Panc1 (cell line): Measurements from ENCODE around the gene MINDY4B. TPM values are rescaled to one million over a fixed set of nuclear protein-coding genes. Genes with fewer than 3 reads are reported as not detected.

ENCODE experiments used
- ATAC-seq: fragments of 200-7000 bp; cut with Tn5 transposase; 2 replicates; pipeline ENCODE4 v1.9.1; 2020; ENCODE audit warnings: mild to moderate bottlenecking, moderate library complexity
- BruUV-seq: library from RNA; stranded (reverse); fragments of 400-500 nt; replicated peaks from 2 replicates; lab custom pipeline; 2021; lab: Mats Ljungman, UMichigan
- CTCF ChIA-PET: fragments of 300-600 bp; sonication (Branson Sonifier 250); formaldehyde crosslinking; loops from one replicate; lab custom pipeline; 2022; ENCODE audit warnings: antibody characterized with exemption; lab: Charles Lee
- POLR2A ChIA-PET: fragments of 300-600 bp; sonication (Branson Sonifier 250); formaldehyde crosslinking; loops from one replicate; lab custom pipeline; 2022; ENCODE audit warnings: antibody characterized with exemption; lab: Charles Lee
- DNase-seq: peaks from one replicate; pipeline ENCODE4 v3.0.0-alpha.2; 2010; ENCODE audit warnings: low read depth, low spot score
- H3K27ac ChIP-seq: 2 replicates; pipeline ENCODE4 v1.5.1; 2011; ENCODE audit warnings: mild to moderate bottlenecking, low read length, inconsistent platforms
- H3K27me3 ChIP-seq: fragments of 200-500 bp; sonication (Bioruptor generic); 2 replicates; pipeline ENCODE4 v1.6.0; 2014; ENCODE audit warnings: low read length, inconsistent platforms; ENCODE audit not compliant: control insufficient read depth, insufficient read depth
- H3K36me3 ChIP-seq: fragments of 200-500 bp; sonication (Bioruptor generic); 2 replicates; pipeline ENCODE4 v1.5.1; 2014; ENCODE audit warnings: inconsistent platforms, mild to moderate bottlenecking, low read length, moderate library complexity; ENCODE audit not compliant: control insufficient read depth, insufficient read depth
- H3K4me1 ChIP-seq: 2 replicates; pipeline ENCODE4 v1.5.1; 2011; ENCODE audit warnings: inconsistent platforms, mild to moderate bottlenecking, low read length, moderate library complexity; ENCODE audit not compliant: control insufficient read depth, insufficient read depth
- H3K4me3 ChIP-seq, 2 experiments: 2 replicates each; pipeline ENCODE4 v1.5.1; 2011 to 2012; ENCODE audit warnings: low read depth in 2 of 2, low read length in 2 of 2, mild to moderate bottlenecking in 2 of 2, inconsistent platforms in 1 of 2, moderate library complexity in 1 of 2
- H3K9me3 ChIP-seq: fragments of 200-500 bp; sonication (Bioruptor generic); 2 replicates; pipeline ENCODE4 v1.5.1; 2014; ENCODE audit warnings: low read depth, mild to moderate bottlenecking, inconsistent platforms, low read length, moderate library complexity; ENCODE audit not compliant: control insufficient read depth, insufficient read depth
- CTCF ChIP-seq: fragments of 450-650 bp; IDR thresholded peaks from 2 replicates; pipeline ENCODE4 v1.5.1; 2017; ENCODE audit warnings: mild to moderate bottlenecking
- POLR2AphosphoS5 ChIP-seq: IDR thresholded peaks from 2 replicates; pipeline ENCODE4 v1.6.1; 2012; ENCODE audit warnings: mild to moderate bottlenecking, low read depth, low read length, moderate library complexity
- SIN3A ChIP-seq: IDR thresholded peaks from 2 replicates; pipeline ENCODE4 v1.6.1; 2012; ENCODE audit warnings: low read depth, mild to moderate bottlenecking, low read length, moderate library complexity, borderline replicate concordance; ENCODE audit not compliant: insufficient read depth
- TCF7L2 ChIP-seq: IDR thresholded peaks from 2 replicates; pipeline ENCODE4 v1.6.1; 2011; ENCODE audit warnings: mild to moderate bottlenecking, low read depth, low read length, inconsistent platforms
- in situ Hi-C: cut with HindIII; loops from 2 replicates; pipeline ENCODE4 v1.10.0; 2016; ENCODE audit warnings: low sequenced_read_pairs, low pct_unique_long_range_greater_than_20kb
- intact Hi-C: fragments of 100-400 bp; cut with micrococcal nuclease; formaldehyde crosslinking; loops from one replicate; pipeline ENCODE4 v1.10.0; 2022; ENCODE audit not compliant: unreplicated experiment
- total RNA-seq: library from RNA; stranded (reverse); gene quantifications from one replicate; pipeline ENCODE4 v1.2.1, GENCODE V29; 2021; ENCODE audit not compliant: unreplicated experiment
- TF ChIP-seq, protein P1 (sequence below), 2 experiments: IDR thresholded peaks; 2 replicates each; pipeline ENCODE4 v1.6.1; 2011 to 2012; ENCODE audit warnings: low read depth in 2 of 2, control low read depth in 1 of 2, low read length in 1 of 2, mild to moderate bottlenecking in 1 of 2, moderate library complexity in 1 of 2; ENCODE audit not compliant: insufficient read depth in 1 of 2

MINDY4B gene
- total RNA-seq, 1 experiment from 2014 or later = not detected

DNA sequence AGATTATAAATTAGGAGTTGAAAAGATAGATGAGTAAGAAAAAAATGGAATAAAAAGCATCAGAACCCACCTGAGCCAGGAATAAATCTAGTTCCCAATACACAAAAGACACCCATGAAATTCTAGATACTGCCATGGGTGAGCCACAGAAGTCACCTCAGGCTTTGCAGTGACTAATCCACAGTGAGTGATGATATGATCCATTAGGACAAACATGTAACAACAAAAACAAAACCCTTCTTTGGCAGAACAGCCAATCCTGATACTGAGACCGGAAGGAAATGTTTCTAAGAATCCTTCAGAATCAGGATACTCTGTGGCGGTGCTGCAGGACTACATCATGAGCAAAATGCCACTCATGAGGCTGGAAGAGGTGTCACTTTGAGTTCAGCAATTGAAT is 15.0 kb upstream of the MINDY4B start:
- intact Hi-C loops = no loop called here

GRCh38 chr3:150917951-150918350 is 12.7 kb upstream of the MINDY4B start:
- Histone ChIP-seq H3K4me1 (no peaks in the 10 kb centered on the region), H3K27me3 (peaks cover 45% of the 10 kb centered on the region), H3K27ac (no peak overlapping the region), H3K36me3 (no peaks in the 10 kb centered on the region), H3K4me3 (no peak overlapping the region), H3K9me3 (no peaks in the 10 kb centered on the region)
- no TSS peak for BruUV-seq
- TF ChIP-seq CTCF = no peak
- TF ChIP-seq POLR2AphosphoS5 = no peak
- TF ChIP-seq, protein P1, sequence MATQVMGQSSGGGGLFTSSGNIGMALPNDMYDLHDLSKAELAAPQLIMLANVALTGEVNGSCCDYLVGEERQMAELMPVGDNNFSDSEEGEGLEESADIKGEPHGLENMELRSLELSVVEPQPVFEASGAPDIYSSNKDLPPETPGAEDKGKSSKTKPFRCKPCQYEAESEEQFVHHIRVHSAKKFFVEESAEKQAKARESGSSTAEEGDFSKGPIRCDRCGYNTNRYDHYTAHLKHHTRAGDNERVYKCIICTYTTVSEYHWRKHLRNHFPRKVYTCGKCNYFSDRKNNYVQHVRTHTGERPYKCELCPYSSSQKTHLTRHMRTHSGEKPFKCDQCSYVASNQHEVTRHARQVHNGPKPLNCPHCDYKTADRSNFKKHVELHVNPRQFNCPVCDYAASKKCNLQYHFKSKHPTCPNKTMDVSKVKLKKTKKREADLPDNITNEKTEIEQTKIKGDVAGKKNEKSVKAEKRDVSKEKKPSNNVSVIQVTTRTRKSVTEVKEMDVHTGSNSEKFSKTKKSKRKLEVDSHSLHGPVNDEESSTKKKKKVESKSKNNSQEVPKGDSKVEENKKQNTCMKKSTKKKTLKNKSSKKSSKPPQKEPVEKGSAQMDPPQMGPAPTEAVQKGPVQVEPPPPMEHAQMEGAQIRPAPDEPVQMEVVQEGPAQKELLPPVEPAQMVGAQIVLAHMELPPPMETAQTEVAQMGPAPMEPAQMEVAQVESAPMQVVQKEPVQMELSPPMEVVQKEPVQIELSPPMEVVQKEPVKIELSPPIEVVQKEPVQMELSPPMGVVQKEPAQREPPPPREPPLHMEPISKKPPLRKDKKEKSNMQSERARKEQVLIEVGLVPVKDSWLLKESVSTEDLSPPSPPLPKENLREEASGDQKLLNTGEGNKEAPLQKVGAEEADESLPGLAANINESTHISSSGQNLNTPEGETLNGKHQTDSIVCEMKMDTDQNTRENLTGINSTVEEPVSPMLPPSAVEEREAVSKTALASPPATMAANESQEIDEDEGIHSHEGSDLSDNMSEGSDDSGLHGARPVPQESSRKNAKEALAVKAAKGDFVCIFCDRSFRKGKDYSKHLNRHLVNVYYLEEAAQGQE (IDR thresholded peaks at IDR 0.05; ENCODE audit: insufficient read depth in 1 of 2, low read depth in 2 of 2, low read length in 1 of 2) = no peak
- no peak for TF ChIP-seq TCF7L2
- TF ChIP-seq SIN3A = no peak
- in situ Hi-C loops (no loop called here), intact Hi-C loops (no loop called here)
- ATAC-seq (no peak), DNase-seq (no peak)
- POLR2A ChIA-PET = no interaction called here
- CTCF ChIA-PET = no interaction called here

More for the DNA sequence above, 15.0 kb upstream of the MINDY4B start:
- BruUV-seq = no TSS peak
- ChIA-PET CTCF (no interaction called here), POLR2A (no interaction called here)
- no peaks in the 10 kb centered on the region for H3K9me3 ChIP-seq
- no peak for TF ChIP-seq POLR2AphosphoS5
- TF ChIP-seq, protein P1 (IDR thresholded peaks at IDR 0.05; ENCODE audit: insufficient read depth in 1 of 2, low read depth in 2 of 2, low read length in 1 of 2) = no peak
- TF ChIP-seq TCF7L2 = no peak
- no peak for TF ChIP-seq SIN3A
- TF ChIP-seq CTCF = no peak
- no peaks in the 10 kb centered on the region for H3K36me3 ChIP-seq
- no peaks in the 10 kb centered on the region for H3K4me1 ChIP-seq
- no peak overlapping the region for H3K27ac ChIP-seq
- peaks cover 45% of the 10 kb centered on the region for H3K27me3 ChIP-seq
- no peak for DNase-seq
- in situ Hi-C loops = no loop called here
- no peak for ATAC-seq
- H3K4me3 ChIP-seq = no peak overlapping the region
